Left lung (tissue), 10 donors: ENCODE data around the gene CBL. TPM values are rescaled to one million over a fixed set of nuclear protein-coding genes. Genes with fewer than 3 reads are reported as not detected.

Experiments
- ATAC-seq: fragments of 200-7000 bp; cut with Tn5 transposase; one replicate; pipeline ENCODE4 v1.9.1; 2020; ENCODE audit warnings: moderate library complexity
- DNase-seq, 4 donors: peaks; one replicate each; pipeline ENCODE4 v3.0.0-alpha.2; 2013 to 2020
- H3K27ac ChIP-seq, 2 donors: fragments of 200-600 bp; sonication (generic) in 1 of 2; one replicate each; pipeline versions ENCODE4 v1.5.0 to v1.8.0; 2020 to 2021
- H3K27me3 ChIP-seq, 2 donors: fragments of 200-600 bp; sonication (generic) in 1 of 2; one replicate each; pipeline versions ENCODE4 v1.5.0 to v1.8.0; 2020 to 2021
- H3K36me3 ChIP-seq, 2 donors: fragments of 200-600 bp; sonication (generic) in 1 of 2; one replicate each; pipeline versions ENCODE4 v1.5.0 to v1.8.0; 2020 to 2021
- H3K4me1 ChIP-seq, 2 donors: fragments of 200-600 bp; one replicate each; pipeline ENCODE4 v1.8.0; 2021
- H3K4me3 ChIP-seq, 2 donors: fragments of 200-600 bp; sonication (generic) in 1 of 2; one replicate each; pipeline versions ENCODE4 v1.5.0 to v1.8.0; 2020 to 2021; ENCODE audit warnings: mild to moderate bottlenecking in 1 of 2
- H3K9me3 ChIP-seq, 2 donors: fragments of 200-600 bp; sonication (generic) in 1 of 2; one replicate each; pipeline versions ENCODE4 v1.5.0 to v1.8.0; 2020 to 2021
- CTCF ChIP-seq, 2 donors: fragments of 200-600 bp; sonication (generic) in 1 of 2; IDR thresholded peaks; one replicate each; pipeline versions ENCODE4 v1.5.0 to v1.8.0; 2021; ENCODE audit warnings: antibody characterized with exemption in 2 of 2
- intact Hi-C, 2 donors: fragments of 100-400 bp; cut with DNase I; formaldehyde crosslinking; loops; one replicate each; pipeline versions ENCODE4 v1.11.2 to v1.14.2; 2022
- polyA plus RNA-seq, 6 donors: library from polyadenylated mRNA; unstranded; fragments of 120-200 nt; gene quantifications; one replicate each; pipeline ENCODE4 v1.2.1, GENCODE V29; 2013; ENCODE audit not compliant: insufficient read length in 6 of 6
- total RNA-seq, 2 donors: library from RNA; stranded (reverse); fragmentation: NEBNext Ultra II Directional; extraction: Animal tissue kit (Norgen Biotek cat#: 25700); gene quantifications; one replicate each; pipeline ENCODE4 v1.2.1, GENCODE V29; 2021
- donor health status: DM: no; HTN: yes; CAD: no.
- donor health status: DM: no; HTN: no; CAD: no.

Gene CBL
- total and polyA plus RNA-seq, 8 donors, result 18.9 to 36.6 (median 22.1) TPM

- intact Hi-C loops, result no loop called here
- DNase-seq (no peak), ATAC-seq (no peak)
- no peaks in the 10 kb centered on the region for H3K27me3 ChIP-seq
- no peak overlapping the region for H3K27ac ChIP-seq
- H3K4me3 ChIP-seq, result no peak overlapping the region
- no peak for TF ChIP-seq CTCF (IDR thresholded peaks at IDR 0.05)
- no peaks in the 10 kb centered on the region for H3K9me3 ChIP-seq
- no peaks in the 10 kb centered on the region for H3K36me3 ChIP-seq
- H3K4me1 ChIP-seq, result peaks cover 4 to 57% of the 10 kb centered on the region in 2 donors
These were observed 3.0 kb downstream of the CBL start for GRCh38 chr11:119209186-119209585.

GRCh38 chr11:119210050-119210449 is 3.9 kb downstream of the CBL start:
- Histone ChIP-seq H3K36me3 (no peaks in the 10 kb centered on the region), H3K4me3 (no peak overlapping the region), H3K9me3 (no peaks in the 10 kb centered on the region), H3K4me1 (peaks cover 4 to 52% of the 10 kb centered on the region in 2 donors), H3K27ac (no peak overlapping the region), H3K27me3 (no peaks in the 10 kb centered on the region)
- ATAC-seq, result no peak
- DNase-seq, result no peak
- no peak for TF ChIP-seq CTCF (IDR thresholded peaks at IDR 0.05)
- intact Hi-C loops, result no loop called here

GRCh38 chr11:119218141-119218878 is 12.2 kb downstream of the CBL start:
- Histone ChIP-seq H3K9me3 (no peaks in the 10 kb centered on the region), H3K27me3 (no peaks in the 10 kb centered on the region), H3K27ac (no peak overlapping the region), H3K36me3 (peaks cover 0 to 7% of the 10 kb centered on the region in 2 donors), H3K4me1 (peaks cover 5 to 13% of the 10 kb centered on the region in 2 donors), H3K4me3 (no peak overlapping the region)
- DNase-seq (no peak), ATAC-seq (peak; percentile 80)
- intact Hi-C loops, result no loop called here
- TF ChIP-seq CTCF (IDR thresholded peaks at IDR 0.05), result no peak

- H3K9me3 ChIP-seq, result no peaks in the 10 kb centered on the region
- no peak for TF ChIP-seq CTCF (IDR thresholded peaks at IDR 0.05)
- no peaks in the 10 kb centered on the region for H3K27me3 ChIP-seq
- peak overlapping the region; percentile 0 to 11 for H3K27ac ChIP-seq
- peak in 2 of 4 donors; percentile 54 to 71 for DNase-seq
- H3K4me1 ChIP-seq, result peaks cover 5 to 17% of the 10 kb centered on the region in 2 donors
- ATAC-seq, result peak; percentile 69
- intact Hi-C loops, result no loop called here
- H3K36me3 ChIP-seq, result no peaks in the 10 kb centered on the region
- H3K4me3 ChIP-seq, result no peak overlapping the region
These were observed 16.2 kb downstream of the CBL start for GRCh38 chr11:119222308-119222707.

GRCh38 chr11:119222891-119223290 is 16.8 kb downstream of the CBL start:
- DNase-seq (no peak), ATAC-seq (no peak)
- no peak for TF ChIP-seq CTCF (IDR thresholded peaks at IDR 0.05)
- intact Hi-C loops, result no loop called here
- Histone ChIP-seq H3K36me3 (no peaks in the 10 kb centered on the region), H3K9me3 (no peaks in the 10 kb centered on the region), H3K4me3 (no peak overlapping the region), H3K27ac (peak overlapping the region in 1 of 2 donors; percentile 47), H3K27me3 (no peaks in the 10 kb centered on the region), H3K4me1 (peaks cover 5 to 17% of the 10 kb centered on the region in 2 donors)
